ENCODE measurements around the gene GLRX3.

Gene GLRX3

GRCh38 chr10:130208807-130209206, 72.6 kb downstream of the GLRX3 start:
- no peak for DNase-seq (ENCODE audit: low spot score)

- DNase-seq (ENCODE audit: low spot score) = no peak
These were observed 76.6 kb downstream of the GLRX3 start for GRCh38 chr10:130212746-130213145.

GRCh38 chr10:130213286-130214080, 77.3 kb downstream of the GLRX3 start:
- DNase-seq (ENCODE audit: low spot score) = no peak

GRCh38 chr10:130214431-130214830, 78.2 kb downstream of the GLRX3 start:
- DNase-seq (ENCODE audit: low spot score) = no peak

GRCh38 chr10:130215151-130215930, 79.2 kb downstream of the GLRX3 start:
- DNase-seq (ENCODE audit: low spot score) = no peak

GRCh38 chr10:130215931-130216231, 79.7 kb downstream of the GLRX3 start:
- DNase-seq (ENCODE audit: low spot score) = no peak

GRCh38 chr10:130218181-130218641, 82.0 kb downstream of the GLRX3 start:
- DNase-seq (ENCODE audit: low spot score) = no peak

- no peak for DNase-seq (ENCODE audit: low spot score)
These were observed 82.7 kb downstream of the GLRX3 start for GRCh38 chr10:130218936-130219335.

- no peak for DNase-seq (ENCODE audit: low spot score)
These were observed 84.3 kb downstream of the GLRX3 start for GRCh38 chr10:130220251-130221185.

GRCh38 chr10:130221456-130222375, 85.5 kb downstream of the GLRX3 start:
- DNase-seq (ENCODE audit: low spot score) = no peak

- no peak for DNase-seq (ENCODE audit: low spot score)
These were observed 86.2 kb downstream of the GLRX3 start for GRCh38 chr10:130222381-130222780.

- no peak for DNase-seq (ENCODE audit: low spot score)
These were observed 88.0 kb downstream of the GLRX3 start for GRCh38 chr10:130224228-130224627.

GRCh38 chr10:130226012-130226411, 89.8 kb downstream of the GLRX3 start:
- DNase-seq (ENCODE audit: low spot score) = no peak

GRCh38 chr10:130227883-130228282, 91.7 kb downstream of the GLRX3 start:
- DNase-seq (ENCODE audit: low spot score) = no peak

Measured in iPS-NIHi11 (cell line).